Hypothalamus (tissue), 51 donors: ENCODE results near the gene PHC3.
"Not testable (repeated sequence)": the region's sequence is repeated elsewhere in the genome, so short reads cannot be mapped to it uniquely, and the experiment has no call there.

Experiments
- DNase-seq, 51 donors: peaks; one replicate each; lab custom pipeline; 2025; lab: John Stamatoyannopoulos, UW

PHC3 gene

GRCh38 chr3:170180908-170181885, at the start of gene PHC3:
Gene PHC3 (minus strand): TSS chr3:170181733. CDS start chr3:170181715, 18 bp downstream.
- peak; percentile 70 to 96 (median 87) for DNase-seq

- DNase-seq: no peak
Observed at GRCh38 chr3:170228093-170228766, 46.7 kb upstream of the PHC3 start.

- DNase-seq: no peak
Observed at GRCh38 chr3:170226426-170226960, 45.0 kb upstream of the PHC3 start.

- DNase-seq: no peak
Observed at GRCh38 chr3:170225166-170225565, 43.6 kb upstream of the PHC3 start.

- peak in 31 of 51 donors; percentile 10 to 68 (median 43) for DNase-seq
Observed at GRCh38 chr3:170222647-170223541, 41.4 kb upstream of the PHC3 start.

- DNase-seq: peak; percentile 70 to 99 (median 89)
Observed at GRCh38 chr3:170221924-170222646, 40.6 kb upstream of the PHC3 start, which contains the start of gene PRKCI. Gene PRKCI (plus strand): TSS chr3:170222424. CDS start chr3:170222670, 246 bp downstream.

- DNase-seq: peak in 2 of 51 donors; percentile 5 to 18
Observed at GRCh38 chr3:170220871-170221270, 39.3 kb upstream of the PHC3 start.

GRCh38 chr3:170219850-170220249, 38.3 kb upstream of the PHC3 start:
- DNase-seq: no peak

- DNase-seq: no peak
Observed at GRCh38 chr3:170211668-170212067, 30.1 kb upstream of the PHC3 start.

GRCh38 chr3:170207717-170208116, 26.2 kb upstream of the PHC3 start:
- DNase-seq: no peak

GRCh38 chr3:170206164-170206762, 24.7 kb upstream of the PHC3 start:
- not testable (repeated sequence) for DNase-seq

GRCh38 chr3:170205302-170205701, 23.8 kb upstream of the PHC3 start:
- DNase-seq: no peak

- DNase-seq: no peak
Observed at GRCh38 chr3:170204509-170204908, 23.0 kb upstream of the PHC3 start.

- no peak for DNase-seq
Observed at GRCh38 chr3:170204023-170204472, 22.5 kb upstream of the PHC3 start.

- no peak for DNase-seq
Observed at GRCh38 chr3:170203457-170203856, 21.9 kb upstream of the PHC3 start.

- DNase-seq: no peak
Observed at GRCh38 chr3:170201527-170201926, 20.0 kb upstream of the PHC3 start.

- no peak for DNase-seq
Observed at GRCh38 chr3:170200987-170201386, 19.5 kb upstream of the PHC3 start.

GRCh38 chr3:170196833-170197232, 15.3 kb upstream of the PHC3 start:
- DNase-seq: no peak

GRCh38 chr3:170195759-170196158, 14.2 kb upstream of the PHC3 start:
- not testable (repeated sequence) for DNase-seq
